ENCODE results near the gene NAIF1. TPM values are rescaled to one million over a fixed set of nuclear protein-coding genes. Genes with fewer than 3 reads are reported as not detected.

Gene NAIF1
- total and polyA plus RNA-seq, 2 experiments from 2014 or later, result 4.9 to 5.5 TPM

DNA sequence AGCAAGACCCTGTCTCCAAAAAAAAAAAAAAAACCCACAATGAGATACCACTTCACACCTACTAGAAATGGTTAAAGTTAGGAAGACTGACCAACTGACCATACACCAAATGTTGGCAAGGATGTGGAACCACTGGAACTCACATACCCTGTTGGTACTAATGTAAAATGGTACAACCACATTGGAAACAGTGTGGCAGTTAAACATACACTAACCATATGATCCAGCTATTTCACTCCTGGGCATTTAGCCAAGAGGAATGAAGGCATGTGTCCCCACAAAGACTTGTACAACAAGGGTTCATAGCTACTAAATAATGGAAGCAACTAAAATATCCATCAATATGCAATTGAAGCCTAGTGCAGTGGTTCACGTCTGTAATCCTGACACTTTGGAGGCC is 21.3 kb downstream of the NAIF1 start:
- H3K4me3 ChIP-seq, result no peak overlapping the region
- no peak overlapping the region for H3K27ac ChIP-seq (ENCODE audit: low read depth)
- Mint-ChIP-seq H3K27me3 (ENCODE audit: insufficient read depth, low read depth, poor library complexity) (peaks cover 15% of the 10 kb centered on the region), H3K4me3 (no peak overlapping the region), H3K27ac (no peak overlapping the region), H3K4me1 (peaks cover 3% of the 10 kb centered on the region), H3K9me3 (no peaks in the 10 kb centered on the region; the same call in 1 of the 3 replicates), H3K36me3 (ENCODE audit: low read depth) (no peaks in the 10 kb centered on the region)
- no peaks in the 10 kb centered on the region for H3K27me3 ChIP-seq (ENCODE audit: insufficient read depth)
- TF ChIP-seq POLR2AphosphoS5 (IDR thresholded peaks at IDR 0.05; ENCODE audit: low read depth), result no peak
- no peak for TF ChIP-seq CREB1 (CRISPR knock-in tag; IDR thresholded peaks at IDR 0.05; ENCODE audit: low read depth)
- TF ChIP-seq, protein P1, sequence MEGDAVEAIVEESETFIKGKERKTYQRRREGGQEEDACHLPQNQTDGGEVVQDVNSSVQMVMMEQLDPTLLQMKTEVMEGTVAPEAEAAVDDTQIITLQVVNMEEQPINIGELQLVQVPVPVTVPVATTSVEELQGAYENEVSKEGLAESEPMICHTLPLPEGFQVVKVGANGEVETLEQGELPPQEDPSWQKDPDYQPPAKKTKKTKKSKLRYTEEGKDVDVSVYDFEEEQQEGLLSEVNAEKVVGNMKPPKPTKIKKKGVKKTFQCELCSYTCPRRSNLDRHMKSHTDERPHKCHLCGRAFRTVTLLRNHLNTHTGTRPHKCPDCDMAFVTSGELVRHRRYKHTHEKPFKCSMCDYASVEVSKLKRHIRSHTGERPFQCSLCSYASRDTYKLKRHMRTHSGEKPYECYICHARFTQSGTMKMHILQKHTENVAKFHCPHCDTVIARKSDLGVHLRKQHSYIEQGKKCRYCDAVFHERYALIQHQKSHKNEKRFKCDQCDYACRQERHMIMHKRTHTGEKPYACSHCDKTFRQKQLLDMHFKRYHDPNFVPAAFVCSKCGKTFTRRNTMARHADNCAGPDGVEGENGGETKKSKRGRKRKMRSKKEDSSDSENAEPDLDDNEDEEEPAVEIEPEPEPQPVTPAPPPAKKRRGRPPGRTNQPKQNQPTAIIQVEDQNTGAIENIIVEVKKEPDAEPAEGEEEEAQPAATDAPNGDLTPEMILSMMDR (conservative IDR thresholded peaks at IDR 0.05; ENCODE audit: low read depth in 2 of 2), result no peak
- TF ChIP-seq, protein P2, sequence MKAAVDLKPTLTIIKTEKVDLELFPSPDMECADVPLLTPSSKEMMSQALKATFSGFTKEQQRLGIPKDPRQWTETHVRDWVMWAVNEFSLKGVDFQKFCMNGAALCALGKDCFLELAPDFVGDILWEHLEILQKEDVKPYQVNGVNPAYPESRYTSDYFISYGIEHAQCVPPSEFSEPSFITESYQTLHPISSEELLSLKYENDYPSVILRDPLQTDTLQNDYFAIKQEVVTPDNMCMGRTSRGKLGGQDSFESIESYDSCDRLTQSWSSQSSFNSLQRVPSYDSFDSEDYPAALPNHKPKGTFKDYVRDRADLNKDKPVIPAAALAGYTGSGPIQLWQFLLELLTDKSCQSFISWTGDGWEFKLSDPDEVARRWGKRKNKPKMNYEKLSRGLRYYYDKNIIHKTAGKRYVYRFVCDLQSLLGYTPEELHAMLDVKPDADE (IDR thresholded peaks at IDR 0.05), result no peak
- TF ChIP-seq, protein P3, sequence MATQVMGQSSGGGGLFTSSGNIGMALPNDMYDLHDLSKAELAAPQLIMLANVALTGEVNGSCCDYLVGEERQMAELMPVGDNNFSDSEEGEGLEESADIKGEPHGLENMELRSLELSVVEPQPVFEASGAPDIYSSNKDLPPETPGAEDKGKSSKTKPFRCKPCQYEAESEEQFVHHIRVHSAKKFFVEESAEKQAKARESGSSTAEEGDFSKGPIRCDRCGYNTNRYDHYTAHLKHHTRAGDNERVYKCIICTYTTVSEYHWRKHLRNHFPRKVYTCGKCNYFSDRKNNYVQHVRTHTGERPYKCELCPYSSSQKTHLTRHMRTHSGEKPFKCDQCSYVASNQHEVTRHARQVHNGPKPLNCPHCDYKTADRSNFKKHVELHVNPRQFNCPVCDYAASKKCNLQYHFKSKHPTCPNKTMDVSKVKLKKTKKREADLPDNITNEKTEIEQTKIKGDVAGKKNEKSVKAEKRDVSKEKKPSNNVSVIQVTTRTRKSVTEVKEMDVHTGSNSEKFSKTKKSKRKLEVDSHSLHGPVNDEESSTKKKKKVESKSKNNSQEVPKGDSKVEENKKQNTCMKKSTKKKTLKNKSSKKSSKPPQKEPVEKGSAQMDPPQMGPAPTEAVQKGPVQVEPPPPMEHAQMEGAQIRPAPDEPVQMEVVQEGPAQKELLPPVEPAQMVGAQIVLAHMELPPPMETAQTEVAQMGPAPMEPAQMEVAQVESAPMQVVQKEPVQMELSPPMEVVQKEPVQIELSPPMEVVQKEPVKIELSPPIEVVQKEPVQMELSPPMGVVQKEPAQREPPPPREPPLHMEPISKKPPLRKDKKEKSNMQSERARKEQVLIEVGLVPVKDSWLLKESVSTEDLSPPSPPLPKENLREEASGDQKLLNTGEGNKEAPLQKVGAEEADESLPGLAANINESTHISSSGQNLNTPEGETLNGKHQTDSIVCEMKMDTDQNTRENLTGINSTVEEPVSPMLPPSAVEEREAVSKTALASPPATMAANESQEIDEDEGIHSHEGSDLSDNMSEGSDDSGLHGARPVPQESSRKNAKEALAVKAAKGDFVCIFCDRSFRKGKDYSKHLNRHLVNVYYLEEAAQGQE (IDR thresholded peaks at IDR 0.05; ENCODE audit: unreplicated experiment), result no peak
- no peak for TF ChIP-seq JUNB (IDR thresholded peaks at IDR 0.05; ENCODE audit: unreplicated experiment)
- no peak for TF ChIP-seq EZH2 (IDR thresholded peaks at IDR 0.05; ENCODE audit: low read depth, unreplicated experiment)
- TF ChIP-seq EZH2phosphoT487 (IDR thresholded peaks at IDR 0.05; ENCODE audit: unreplicated experiment), result no peak
- no peak for TF ChIP-seq ZNF462 (CRISPR knock-in tag; IDR thresholded peaks at IDR 0.05)
- no peak for TF ChIP-seq ZNF114 (CRISPR knock-in tag; IDR thresholded peaks at IDR 0.05)
- TF ChIP-seq STAT1 (IDR thresholded peaks at IDR 0.05; ENCODE audit: unreplicated experiment), result no peak
- TF ChIP-seq ZNF331 (CRISPR knock-in tag; IDR thresholded peaks at IDR 0.05; ENCODE audit: low read depth), result no peak
- no peak for TF ChIP-seq NANOG (IDR thresholded peaks at IDR 0.05; ENCODE audit: borderline replicate concordance)
- no peak for ATAC-seq
- H3K4me2 ChIP-seq, result no peak overlapping the region
- no peak for DNase-seq (ENCODE audit: low spot score)
- H2AFZ ChIP-seq, result no peak overlapping the region
- 0 out of 2 replicates have a peak, but pooled peaks cover 3% of the 10 kb centered on the region for H3K9me2 ChIP-seq (ENCODE audit: insufficient read depth)
- no peaks in the 10 kb centered on the region for H3K36me3 ChIP-seq (ENCODE audit: insufficient read depth)
- H3F3A ChIP-seq (replicated peaks; ENCODE audit: low read depth), result 0 out of 2 replicates have a peak, but pooled peaks cover 4% of the 10 kb centered on the region
- no peaks in the 10 kb centered on the region for H3K79me2 ChIP-seq (replicated peaks; ENCODE audit: insufficient read depth)
- no peaks in the 10 kb centered on the region; the same call in 1 of the 2 replicates for H4K20me1 ChIP-seq (replicated peaks; ENCODE audit: insufficient read depth)
- H3K4me1 ChIP-seq (ENCODE audit: insufficient read depth), result no peaks in the 10 kb centered on the region

Data from GM23338 (cell line).